Stimulated activated naive CD8-positive, alpha-beta T cell treated with anti-CD3 and anti-CD28 coated beads, Interleukin-15, amount 100 ng/mL, for 72 hours (primary cell): ENCODE results near the gene CWC27.

Experiments
- ATAC-seq: fragments of 150-1000 bp; cut with Tn5 transposase; 2 replicates; pipeline ENCODE4 v1.10.0; 2021; ENCODE audit warnings: mild to moderate bottlenecking, moderate library complexity
- DNase-seq, 2 donors: peaks; one replicate each; pipeline ENCODE4 v3.0.0; 2021 to 2022
- H3K27ac Mint-ChIP-seq, 2 donors: one replicate each; pipeline ENCODE4 v1.8.0; 2022; ENCODE audit warnings: mild to moderate bottlenecking in 2 of 2, mixed read lengths in 2 of 2, moderate library complexity in 2 of 2
- H3K27me3 Mint-ChIP-seq: one replicate; pipeline ENCODE4 v1.8.0; 2022; ENCODE audit warnings: mixed read lengths
- H3K4me1 Mint-ChIP-seq: one replicate; pipeline ENCODE4 v1.8.0; 2022; ENCODE audit warnings: mild to moderate bottlenecking, mixed read lengths
- H3K4me3 Mint-ChIP-seq, 2 donors: one replicate each; pipeline ENCODE4 v1.8.0; 2022; ENCODE audit warnings: mild to moderate bottlenecking in 2 of 2, mixed read lengths in 2 of 2, moderate library complexity in 1 of 2
- H3K9me3 Mint-ChIP-seq, 2 donors: one replicate each; pipeline ENCODE4 v1.8.0; 2022; ENCODE audit warnings: mixed read lengths in 2 of 2

CWC27 gene

DNA sequence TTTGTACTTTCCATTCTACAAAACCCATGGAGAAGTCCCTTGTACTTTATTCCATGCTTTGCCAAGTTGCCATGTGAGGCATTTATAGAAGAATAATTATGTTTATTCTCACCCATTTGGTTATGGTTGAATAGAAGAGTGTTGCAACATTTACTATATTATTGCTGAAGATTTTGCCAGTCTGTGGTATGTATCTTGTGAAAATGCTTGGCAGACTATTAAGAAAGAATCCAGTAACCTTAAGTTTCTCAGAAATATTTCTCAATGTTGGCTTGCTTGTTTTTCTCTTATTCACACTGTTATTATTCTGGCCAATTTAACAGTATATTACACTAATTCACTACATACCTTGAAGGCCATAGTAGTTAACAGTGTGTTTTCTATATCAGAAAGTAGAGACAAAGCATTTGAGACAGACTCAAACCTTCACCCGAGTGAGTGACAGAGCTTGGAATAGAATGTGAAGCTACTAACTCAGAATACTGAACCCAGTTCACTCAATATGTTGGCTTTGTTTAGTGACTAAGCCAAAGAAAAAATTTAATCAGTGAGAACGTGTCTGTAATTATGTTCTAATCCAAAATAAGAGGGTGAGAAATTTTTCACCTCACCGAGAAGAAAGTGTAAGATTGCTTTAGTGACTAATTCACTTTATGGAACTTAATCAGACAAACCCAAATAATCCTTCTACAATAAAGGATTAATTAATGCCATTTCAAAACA is 184.4 kb downstream of the CWC27 start:
- no peak overlapping the region for H3K27ac Mint-ChIP-seq
- no peak for DNase-seq

DNA sequence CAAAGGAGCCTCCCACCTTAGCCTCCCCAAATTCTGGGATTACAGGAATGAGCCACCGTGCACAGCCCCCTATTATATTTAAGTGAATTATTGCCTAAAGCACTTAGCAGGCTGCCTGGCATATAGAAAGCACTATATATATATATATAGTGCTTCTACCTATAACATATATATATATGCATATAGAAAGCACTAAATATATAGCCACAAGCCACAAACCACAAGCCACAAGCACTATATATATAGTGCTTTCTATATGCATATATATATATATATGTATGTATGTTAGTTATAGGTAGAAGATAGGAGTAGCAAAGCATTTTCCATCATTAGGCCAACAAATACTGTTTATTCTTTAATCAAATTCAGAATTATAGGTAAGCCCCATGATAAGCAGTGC is 185.8 kb downstream of the CWC27 start:
- no peak for ATAC-seq

More for the DNA sequence above, 184.4 kb downstream of the CWC27 start:
- Mint-ChIP-seq H3K9me3 (no peaks in the 10 kb centered on the region), H3K4me3 (no peak overlapping the region), H3K27me3 (no peaks in the 10 kb centered on the region), H3K4me1 (no peaks in the 10 kb centered on the region)
- no peak for ATAC-seq

DNA sequence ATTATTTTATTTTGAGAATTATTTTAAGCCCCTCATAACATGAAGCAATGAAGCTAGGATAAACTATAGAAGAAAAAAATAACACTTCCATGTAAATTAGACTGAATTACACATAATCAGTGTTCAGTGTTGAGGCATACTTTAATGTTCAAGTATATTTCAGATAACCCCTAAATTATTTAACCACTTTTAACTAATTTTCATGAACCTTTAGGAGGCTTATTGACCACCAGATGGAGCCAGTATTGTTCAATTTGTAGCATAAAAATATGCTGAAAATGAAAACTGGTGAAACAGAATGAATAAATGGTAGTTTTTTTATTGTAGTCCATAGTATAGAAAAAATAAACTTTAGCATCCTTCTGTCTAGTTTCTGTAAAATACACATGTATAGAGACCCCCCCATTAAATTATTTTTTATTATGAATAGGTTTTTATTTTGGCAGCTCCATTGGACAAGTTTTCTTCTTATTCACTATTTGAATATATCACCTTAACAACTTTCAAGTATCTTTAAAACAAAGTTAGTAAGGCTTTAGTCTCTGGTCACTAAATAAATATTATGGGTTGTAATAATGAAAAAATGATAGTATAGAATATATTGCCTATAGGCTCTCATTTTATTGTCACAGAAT is 190.1 kb downstream of the CWC27 start:
- no peak overlapping the region for H3K27ac Mint-ChIP-seq
- H3K27me3 Mint-ChIP-seq = no peaks in the 10 kb centered on the region
- H3K4me1 Mint-ChIP-seq = no peaks in the 10 kb centered on the region
- ATAC-seq (no peak), DNase-seq (no peak)
- peaks cover 5 to 13% of the 10 kb centered on the region in 2 donors for H3K9me3 Mint-ChIP-seq
- H3K4me3 Mint-ChIP-seq = no peak overlapping the region

More for the DNA sequence above, 185.8 kb downstream of the CWC27 start:
- Mint-ChIP-seq H3K27ac (no peak overlapping the region), H3K27me3 (no peaks in the 10 kb centered on the region), H3K9me3 (no peaks in the 10 kb centered on the region), H3K4me3 (no peak overlapping the region), H3K4me1 (no peaks in the 10 kb centered on the region)
- no peak for DNase-seq

- H3K4me3 Mint-ChIP-seq = no peak overlapping the region
- peaks cover 5 to 13% of the 10 kb centered on the region in 2 donors for H3K9me3 Mint-ChIP-seq
- H3K27ac Mint-ChIP-seq = no peak overlapping the region
- no peaks in the 10 kb centered on the region for H3K27me3 Mint-ChIP-seq
- ATAC-seq (no peak), DNase-seq (no peak)
- H3K4me1 Mint-ChIP-seq = no peaks in the 10 kb centered on the region
Observed at GRCh38 chr5:64963278-64963677, 194.5 kb downstream of the CWC27 start.

DNA sequence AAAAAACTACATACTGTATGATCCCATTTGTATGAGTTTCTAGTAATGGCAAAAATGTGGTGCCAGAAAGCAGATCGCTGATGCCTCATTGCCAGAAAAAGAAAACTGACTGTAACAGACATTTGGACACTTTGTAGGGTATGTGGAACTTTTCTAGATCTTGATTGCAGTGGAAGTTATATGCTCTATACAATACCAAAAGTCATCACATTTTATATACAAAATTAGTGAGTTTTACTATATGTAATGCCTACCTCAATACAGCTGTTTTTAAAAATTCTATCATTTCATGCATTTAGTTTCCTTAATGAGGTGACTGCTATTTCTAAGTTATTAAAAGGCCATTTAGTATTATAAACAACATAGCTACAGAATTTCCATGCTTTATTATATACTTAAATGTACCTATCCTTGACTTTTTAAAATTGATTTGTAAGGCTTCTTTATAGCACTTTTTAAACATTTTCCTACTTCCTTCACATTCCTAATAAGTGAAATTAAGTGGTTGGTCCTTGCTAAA is 199.9 kb downstream of the CWC27 start:
- H3K9me3 Mint-ChIP-seq = no peaks in the 10 kb centered on the region
- no peak overlapping the region for H3K4me3 Mint-ChIP-seq
- ATAC-seq (no peak), DNase-seq (no peak)
- no peaks in the 10 kb centered on the region for H3K27me3 Mint-ChIP-seq
- H3K4me1 Mint-ChIP-seq = no peaks in the 10 kb centered on the region
- H3K27ac Mint-ChIP-seq = no peak overlapping the region

- no peak overlapping the region for H3K4me3 Mint-ChIP-seq
- ATAC-seq (no peak), DNase-seq (no peak)
- no peaks in the 10 kb centered on the region for H3K4me1 Mint-ChIP-seq
- no peaks in the 10 kb centered on the region for H3K27me3 Mint-ChIP-seq
- H3K9me3 Mint-ChIP-seq = no peaks in the 10 kb centered on the region
- H3K27ac Mint-ChIP-seq = no peak overlapping the region
Observed at GRCh38 chr5:64969578-64969977, 200.8 kb downstream of the CWC27 start.

DNA sequence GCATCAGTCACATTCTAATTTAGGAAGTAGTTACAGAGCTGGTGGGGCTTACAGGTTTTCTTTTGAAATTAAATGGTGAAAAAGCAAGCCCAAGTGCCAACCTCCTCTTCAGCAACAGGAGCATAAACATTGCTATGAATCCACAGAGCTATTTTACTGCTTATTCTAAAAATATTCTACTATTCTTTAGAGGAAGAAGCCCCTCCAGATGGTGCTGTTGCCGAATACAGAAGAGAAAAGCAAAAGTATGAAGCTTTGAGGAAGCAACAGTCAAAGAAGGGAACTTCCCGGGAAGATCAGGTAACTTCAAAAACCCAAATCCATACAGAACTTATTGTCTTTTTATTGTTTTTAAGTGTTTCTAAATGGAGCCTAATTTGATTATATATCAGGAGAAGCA is 202.8 kb downstream of the CWC27 start:
- H3K4me1 Mint-ChIP-seq = no peaks in the 10 kb centered on the region
- no peak for ATAC-seq

DNA sequence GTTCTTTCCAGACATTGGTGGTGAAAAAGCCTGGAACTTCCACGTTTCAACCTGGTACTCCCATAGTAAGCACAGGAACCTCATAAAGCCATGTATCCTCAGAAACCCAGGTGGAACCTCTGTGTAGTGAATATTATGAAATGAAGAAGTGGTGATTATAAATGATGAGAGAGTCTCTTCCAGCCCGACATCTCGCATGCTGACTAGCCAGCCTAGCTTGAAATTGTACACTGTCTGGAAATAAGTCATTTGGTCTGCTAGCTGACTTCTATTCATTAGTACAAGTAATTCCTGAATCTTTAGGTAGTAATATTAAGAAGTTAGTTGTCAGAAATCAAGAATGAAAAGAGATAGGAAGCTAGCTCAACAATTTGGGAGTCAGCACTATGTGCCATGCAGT is 203.3 kb downstream of the CWC27 start:
- DNase-seq = no peak
- Mint-ChIP-seq H3K27me3 (no peaks in the 10 kb centered on the region), H3K4me3 (no peak overlapping the region), H3K9me3 (no peaks in the 10 kb centered on the region), H3K27ac (no peak overlapping the region), H3K4me1 (no peaks in the 10 kb centered on the region)
- ATAC-seq = no peak

More for the DNA sequence above, 202.8 kb downstream of the CWC27 start:
- no peaks in the 10 kb centered on the region for H3K9me3 Mint-ChIP-seq
- no peak overlapping the region for H3K4me3 Mint-ChIP-seq
- no peaks in the 10 kb centered on the region for H3K27me3 Mint-ChIP-seq
- no peak for DNase-seq
- no peak overlapping the region for H3K27ac Mint-ChIP-seq

GRCh38 chr5:64972591-64972990 is 203.9 kb downstream of the CWC27 start:
- Mint-ChIP-seq H3K27me3 (no peaks in the 10 kb centered on the region), H3K4me3 (no peak overlapping the region), H3K27ac (no peak overlapping the region), H3K4me1 (peaks cover under 1% of the 10 kb centered on the region), H3K9me3 (no peaks in the 10 kb centered on the region)
- ATAC-seq (no peak), DNase-seq (no peak)

GRCh38 chr5:64973215-64973614 is 204.5 kb downstream of the CWC27 start:
- no peak overlapping the region for H3K4me3 Mint-ChIP-seq

DNA sequence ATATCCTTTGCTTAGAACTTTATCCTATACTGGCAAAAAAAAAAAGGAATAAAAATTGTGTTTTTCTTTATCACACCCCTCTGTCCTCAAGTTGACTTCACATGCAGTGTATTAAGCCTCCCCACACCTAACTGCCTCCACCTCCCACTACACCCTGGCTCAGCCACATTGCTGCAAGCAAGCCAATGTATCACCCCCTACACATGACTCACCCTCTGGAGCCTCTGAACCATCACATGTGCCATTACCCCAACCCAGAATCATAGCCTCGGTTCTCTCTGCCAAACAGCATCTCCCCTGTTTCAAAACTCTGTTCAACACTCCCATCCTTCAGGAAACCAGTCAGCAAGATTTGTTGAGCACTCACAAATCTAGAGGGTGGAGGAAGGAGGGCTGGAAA is 209.0 kb downstream of the CWC27 start:
- peak overlapping the region in 1 of 2 donors; percentile 90 for H3K27ac Mint-ChIP-seq

More at GRCh38 chr5:64973215-64973614, 204.5 kb downstream of the CWC27 start:
- H3K27me3 Mint-ChIP-seq = no peaks in the 10 kb centered on the region
- H3K9me3 Mint-ChIP-seq = no peaks in the 10 kb centered on the region
- peaks cover 5% of the 10 kb centered on the region for H3K4me1 Mint-ChIP-seq
- DNase-seq (no peak), ATAC-seq (no peak)
- H3K27ac Mint-ChIP-seq = no peak overlapping the region

GRCh38 chr5:64978546-64978945 is 209.8 kb downstream of the CWC27 start:
- no peak for ATAC-seq
- no peak overlapping the region for H3K27ac Mint-ChIP-seq
- no peak overlapping the region for H3K4me3 Mint-ChIP-seq
- no peaks in the 10 kb centered on the region for H3K9me3 Mint-ChIP-seq
- no peaks in the 10 kb centered on the region for H3K27me3 Mint-ChIP-seq
- DNase-seq = no peak
- peaks cover 5% of the 10 kb centered on the region for H3K4me1 Mint-ChIP-seq

More for the DNA sequence above, 209.0 kb downstream of the CWC27 start:
- Mint-ChIP-seq H3K27me3 (no peaks in the 10 kb centered on the region), H3K4me1 (peaks cover 5% of the 10 kb centered on the region), H3K9me3 (no peaks in the 10 kb centered on the region), H3K4me3 (no peak overlapping the region)
- DNase-seq = no peak
- ATAC-seq = no peak

DNA sequence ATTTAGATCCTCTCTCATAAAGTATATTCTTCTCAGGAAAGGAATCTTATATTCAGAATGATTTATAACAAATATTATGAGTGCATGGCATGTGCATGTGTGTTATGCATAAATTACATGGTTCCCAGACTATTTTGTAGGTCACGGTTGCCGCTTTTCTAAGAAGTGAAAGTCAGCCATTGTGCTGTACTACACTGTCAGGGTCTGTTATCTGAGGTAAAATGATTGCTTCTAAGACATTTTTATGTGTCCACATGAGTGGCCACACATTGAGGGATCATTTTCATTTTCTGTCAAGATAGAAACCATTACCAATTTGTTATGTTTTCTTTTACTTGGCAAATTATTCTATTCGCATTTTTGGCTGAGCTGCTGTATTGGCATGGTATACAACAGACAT is 210.8 kb downstream of the CWC27 start:
- no peaks in the 10 kb centered on the region for H3K27me3 Mint-ChIP-seq
- no peak overlapping the region for H3K4me3 Mint-ChIP-seq
- H3K27ac Mint-ChIP-seq = no peak overlapping the region
- ATAC-seq (no peak), DNase-seq (no peak)
- H3K4me1 Mint-ChIP-seq = peaks cover 5% of the 10 kb centered on the region
- no peaks in the 10 kb centered on the region for H3K9me3 Mint-ChIP-seq

DNA sequence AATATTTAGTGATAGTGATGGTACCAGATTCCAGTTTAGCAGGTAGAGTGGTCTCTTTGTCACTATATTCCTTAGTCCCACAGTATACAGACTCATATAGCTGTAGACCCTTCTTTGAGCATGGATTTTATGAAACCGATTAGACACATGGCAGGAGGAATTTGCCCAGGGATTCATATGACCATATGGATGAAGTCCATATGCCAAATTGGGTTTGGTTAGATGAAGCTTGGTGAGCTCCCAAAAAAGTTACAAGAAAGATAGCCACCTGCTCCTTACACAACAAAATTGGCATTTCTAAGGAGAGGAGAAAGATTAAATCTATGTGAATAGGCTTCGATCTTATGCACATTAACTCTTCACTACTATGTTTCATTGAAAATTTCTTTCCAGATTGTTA is 211.4 kb downstream of the CWC27 start:
- H3K9me3 Mint-ChIP-seq = no peaks in the 10 kb centered on the region

GRCh38 chr5:64987768-64988167 is 219.0 kb downstream of the CWC27 start:
- Mint-ChIP-seq H3K27ac (no peak overlapping the region), H3K4me1 (no peaks in the 10 kb centered on the region), H3K4me3 (no peak overlapping the region), H3K9me3 (peaks cover 11 to 22% of the 10 kb centered on the region in 2 donors), H3K27me3 (no peaks in the 10 kb centered on the region)
- ATAC-seq (no peak), DNase-seq (no peak)

More for the DNA sequence above, 211.4 kb downstream of the CWC27 start:
- H3K27me3 Mint-ChIP-seq = no peaks in the 10 kb centered on the region
- ATAC-seq (no peak), DNase-seq (no peak)
- no peak overlapping the region for H3K4me3 Mint-ChIP-seq
- peaks cover 5% of the 10 kb centered on the region for H3K4me1 Mint-ChIP-seq
- H3K27ac Mint-ChIP-seq = no peak overlapping the region

- ATAC-seq (no peak), DNase-seq (no peak)
- no peak overlapping the region for H3K4me3 Mint-ChIP-seq
- H3K27ac Mint-ChIP-seq = no peak overlapping the region
- peaks cover 2 to 4% of the 10 kb centered on the region in 2 donors for H3K9me3 Mint-ChIP-seq
- no peaks in the 10 kb centered on the region for H3K4me1 Mint-ChIP-seq
- H3K27me3 Mint-ChIP-seq = no peaks in the 10 kb centered on the region
Observed at GRCh38 chr5:65009207-65009606, 240.5 kb downstream of the CWC27 start.
